Gastroesophageal sphincter (tissue), 4 donors: ENCODE results near the gene TRIM17. TPM values are rescaled to one million over a fixed set of nuclear protein-coding genes. Genes with fewer than 3 reads are reported as not detected.

Source experiments
- ATAC-seq: fragments of 150-250 bp; one replicate; pipeline ENCODE4 v1.9.1; 2016; ENCODE audit warnings: mild to moderate bottlenecking, moderate library complexity
- H3K27ac ChIP-seq, 4 donors: fragments of 200-600 bp; sonication (generic) in 3 of 4; 1 replicate in 3 of 4; 2 replicates in 1 of 4; pipeline ENCODE4 v1.5.1; 2016 to 2019
- H3K27me3 ChIP-seq: fragments of 200-600 bp; sonication (generic); one replicate; pipeline ENCODE4 v1.5.1; 2019
- H3K36me3 ChIP-seq, 2 donors: fragments of 200-600 bp; sonication (generic); one replicate each; pipeline ENCODE4 v1.5.1; 2019; ENCODE audit warnings: control low read depth in 1 of 2
- H3K4me1 ChIP-seq, 3 donors: fragments of 200-600 bp; sonication (generic); 1 replicate in 2 of 3; 2 replicates in 1 of 3; pipeline ENCODE4 v1.5.1; 2016 to 2019; ENCODE audit warnings: control low read depth in 2 of 3
- H3K4me3 ChIP-seq, 2 donors: fragments of 200-600 bp; sonication (generic); one replicate each; pipeline ENCODE4 v1.5.1; 2019; ENCODE audit warnings: mild to moderate bottlenecking in 1 of 2, moderate library complexity in 1 of 2
- H3K9me3 ChIP-seq, 3 donors: fragments of 200-600 bp; sonication (generic); one replicate each; pipeline ENCODE4 v1.5.1; 2017 to 2019; ENCODE audit warnings: control low read depth in 2 of 3
- EP300 ChIP-seq: sonication (generic); formaldehyde crosslinking; IDR thresholded peaks from one replicate; pipeline ENCODE4 v1.6.1; 2017; ENCODE audit warnings: antibody characterized with exemption, mild to moderate bottlenecking
- POLR2A ChIP-seq, 2 donors: fragments of 450-650 bp; IDR thresholded peaks; one replicate each; pipeline ENCODE4 v1.6.1; 2017; ENCODE audit warnings: antibody characterized with exemption in 2 of 2, mild to moderate bottlenecking in 2 of 2, moderate library complexity in 1 of 2
- POLR2AphosphoS5 ChIP-seq: sonication (generic); formaldehyde crosslinking; IDR thresholded peaks from one replicate; pipeline ENCODE4 v1.6.1; 2017; ENCODE audit warnings: antibody characterized with exemption
- WGBS, 2 donors: methylation state at CpG; one replicate each; pipeline ENCODE4 v1.1.5; 2018; ENCODE audit warnings: low coverage in 1 of 2; 5-methylcytosine and 5-hydroxymethylcytosine counted together
- total RNA-seq, 4 donors: library from RNA; depleted of rRNA; stranded (reverse); fragments of >200 nt; gene quantifications; one replicate each; pipeline ENCODE4 v1.1.0, GENCODE V29; 2016
- TF ChIP-seq, protein P1 (sequence below), 4 experiments: fragments of 200-600 bp in 2 of 4; fragments of 450-650 bp in 2 of 4; sonication (generic) in 1 of 4; IDR thresholded peaks; one replicate each; pipeline ENCODE4 v1.5.1; 2017 to 2019; ENCODE audit warnings: antibody characterized with exemption in 4 of 4, mild to moderate bottlenecking in 2 of 4, moderate library complexity in 2 of 4

TRIM17 gene
- total RNA-seq, 4 donors from 2014 or later, result not detected

DNA sequence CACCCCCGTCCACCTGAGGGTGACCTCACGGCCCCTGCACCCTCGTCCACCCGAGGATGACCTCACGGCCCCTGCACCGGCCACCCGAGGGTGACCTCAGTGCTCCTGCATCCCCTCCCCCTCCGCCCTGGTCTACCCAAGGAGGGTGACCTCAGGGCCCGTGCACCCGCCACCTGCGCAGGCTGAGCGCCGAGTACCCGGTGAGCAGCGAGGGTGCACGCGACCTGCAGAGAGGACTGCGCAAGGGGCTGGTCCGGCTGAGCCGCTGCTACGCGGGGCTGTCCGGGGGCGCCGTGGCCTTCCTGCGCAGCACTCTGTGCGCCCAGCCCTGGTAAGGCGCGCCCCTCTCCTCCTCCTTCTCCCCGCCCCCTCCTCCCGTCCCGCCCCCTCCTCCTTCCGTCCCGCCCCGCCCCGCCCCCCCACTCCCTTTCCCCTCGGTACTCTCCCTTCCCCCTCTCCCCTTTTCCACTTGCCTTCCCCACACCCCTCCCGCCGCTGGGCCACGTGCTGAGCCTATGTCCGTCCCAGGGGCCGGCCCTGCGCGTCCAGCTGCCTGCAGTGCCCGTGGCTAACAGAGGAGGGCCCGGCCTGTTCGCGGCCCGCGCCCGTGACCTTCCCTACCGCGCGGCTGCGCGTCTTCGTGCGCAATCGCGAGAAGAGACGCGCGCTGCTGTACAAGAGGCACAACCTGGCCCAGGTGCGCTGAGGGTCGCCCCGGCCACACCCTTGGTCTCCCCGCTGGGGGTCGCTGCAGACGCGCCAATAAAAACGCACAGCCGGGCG lies 38.4 kb downstream of the TRIM17 start:
- Histone ChIP-seq H3K27ac (peak overlapping the region in 3 of 4 donors; percentile 46 to 85 (median 68)), H3K9me3 (no peaks in the 10 kb centered on the region), H3K36me3 (no peaks in the 10 kb centered on the region), H3K27me3 (peaks cover 5% of the 10 kb centered on the region), H3K4me3 (peak overlapping the region; percentile 42 to 58), H3K4me1 (peaks cover 0 to 45% (median 7%) of the 10 kb centered on the region in 3 donors)
- peak; percentile 24 for TF ChIP-seq POLR2AphosphoS5
- no peak for TF ChIP-seq POLR2A (IDR thresholded peaks at IDR 0.05)
- TF ChIP-seq, protein P1, sequence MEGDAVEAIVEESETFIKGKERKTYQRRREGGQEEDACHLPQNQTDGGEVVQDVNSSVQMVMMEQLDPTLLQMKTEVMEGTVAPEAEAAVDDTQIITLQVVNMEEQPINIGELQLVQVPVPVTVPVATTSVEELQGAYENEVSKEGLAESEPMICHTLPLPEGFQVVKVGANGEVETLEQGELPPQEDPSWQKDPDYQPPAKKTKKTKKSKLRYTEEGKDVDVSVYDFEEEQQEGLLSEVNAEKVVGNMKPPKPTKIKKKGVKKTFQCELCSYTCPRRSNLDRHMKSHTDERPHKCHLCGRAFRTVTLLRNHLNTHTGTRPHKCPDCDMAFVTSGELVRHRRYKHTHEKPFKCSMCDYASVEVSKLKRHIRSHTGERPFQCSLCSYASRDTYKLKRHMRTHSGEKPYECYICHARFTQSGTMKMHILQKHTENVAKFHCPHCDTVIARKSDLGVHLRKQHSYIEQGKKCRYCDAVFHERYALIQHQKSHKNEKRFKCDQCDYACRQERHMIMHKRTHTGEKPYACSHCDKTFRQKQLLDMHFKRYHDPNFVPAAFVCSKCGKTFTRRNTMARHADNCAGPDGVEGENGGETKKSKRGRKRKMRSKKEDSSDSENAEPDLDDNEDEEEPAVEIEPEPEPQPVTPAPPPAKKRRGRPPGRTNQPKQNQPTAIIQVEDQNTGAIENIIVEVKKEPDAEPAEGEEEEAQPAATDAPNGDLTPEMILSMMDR (IDR thresholded peaks at IDR 0.05), result peak in 3 of 4 experiments; percentile 55 to 65 (median 56)
- no peak for TF ChIP-seq EP300
- peak; percentile 42 for ATAC-seq
- WGBS, 2 donors, result 0% methylated on average over 1 of the region's 73 CpGs

DNA sequence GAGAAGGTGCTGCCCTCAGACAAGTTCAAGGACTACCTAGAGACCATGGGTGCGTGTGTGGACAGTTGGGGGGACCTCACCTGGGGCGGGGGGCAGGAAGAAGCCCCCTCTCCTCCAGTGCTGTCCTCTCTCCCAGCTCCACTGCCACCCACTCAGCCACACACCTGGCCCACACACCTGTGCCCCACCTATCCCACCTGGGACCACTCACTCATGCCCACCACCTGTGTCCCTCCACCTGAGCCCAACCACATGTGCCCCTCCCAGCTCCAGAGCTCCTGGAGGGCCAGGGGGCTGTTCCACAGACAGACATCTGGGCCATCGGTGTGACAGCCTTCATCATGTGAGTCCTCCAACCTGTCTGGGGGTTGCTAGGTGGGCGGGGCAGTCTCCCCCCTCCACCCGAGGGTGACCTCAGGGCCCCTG lies 39.0 kb downstream of the TRIM17 start:
- Histone ChIP-seq H3K36me3 (no peaks in the 10 kb centered on the region), H3K27ac (peak overlapping the region in 3 of 4 donors; percentile 46 to 85 (median 68)), H3K9me3 (no peaks in the 10 kb centered on the region), H3K4me1 (peaks cover 0 to 45% (median 7%) of the 10 kb centered on the region in 3 donors), H3K4me3 (peak overlapping the region in 1 of 2 donors; percentile 58), H3K27me3 (peaks cover 5% of the 10 kb centered on the region)
- WGBS, 2 donors, result 100% methylated on average over 2 of the region's 5 CpGs; no CpG with 5 or more reads in 1 of the 2 donors
- TF ChIP-seq POLR2A (IDR thresholded peaks at IDR 0.05) (no peak), POLR2AphosphoS5 (no peak)
- TF ChIP-seq, protein P1 (IDR thresholded peaks at IDR 0.05), result no peak
- ATAC-seq, result no peak

DNA sequence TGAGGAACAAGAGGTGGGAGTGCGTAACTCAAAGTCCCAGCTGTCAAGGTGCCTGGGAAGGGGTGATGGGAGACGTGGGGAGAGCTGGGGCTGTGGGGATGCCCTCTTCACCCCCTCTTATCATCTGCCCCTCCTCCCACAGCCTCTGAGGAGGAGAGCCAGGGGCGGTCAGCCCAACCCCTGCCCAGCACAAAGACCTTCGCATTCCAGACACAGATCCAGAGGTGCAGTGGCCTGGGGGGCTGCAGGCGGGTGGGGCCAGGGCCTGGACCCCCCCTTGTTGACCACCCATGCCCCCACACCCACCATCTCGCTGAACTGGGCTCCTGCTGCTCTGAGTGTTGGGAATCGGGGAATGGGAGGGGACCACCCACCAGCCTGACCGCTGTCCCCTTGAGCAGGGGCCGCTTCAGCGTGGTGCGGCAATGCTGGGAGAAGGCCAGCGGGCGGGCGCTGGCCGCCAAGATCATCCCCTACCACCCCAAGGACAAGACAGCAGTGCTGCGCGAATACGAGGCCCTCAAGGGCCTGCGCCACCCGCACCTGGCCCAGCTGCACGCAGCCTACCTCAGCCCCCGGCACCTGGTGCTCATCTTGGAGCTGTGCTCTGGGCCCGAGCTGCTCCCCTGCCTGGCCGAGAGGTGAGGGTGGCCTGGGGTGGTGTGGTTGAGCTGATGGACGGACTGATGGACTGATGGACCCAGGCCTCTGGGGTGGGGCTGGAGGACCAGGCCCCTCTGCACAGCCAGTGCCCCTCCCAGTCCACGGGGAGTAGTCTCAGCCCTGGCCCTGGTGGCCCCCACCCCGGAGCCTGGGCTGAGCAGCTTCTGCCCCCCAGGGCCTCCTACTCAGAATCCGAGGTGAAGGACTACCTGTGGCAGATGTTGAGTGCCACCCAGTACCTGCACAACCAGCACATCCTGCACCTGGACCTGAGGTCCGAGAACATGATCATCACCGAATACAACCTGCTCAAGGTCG lies 39.7 kb downstream of the TRIM17 start:
- WGBS, 2 donors, result 80% methylated on average over 1 of the region's 31 CpGs; no CpG with 5 or more reads in 1 of the 2 donors
- no peak for ATAC-seq

DNA sequence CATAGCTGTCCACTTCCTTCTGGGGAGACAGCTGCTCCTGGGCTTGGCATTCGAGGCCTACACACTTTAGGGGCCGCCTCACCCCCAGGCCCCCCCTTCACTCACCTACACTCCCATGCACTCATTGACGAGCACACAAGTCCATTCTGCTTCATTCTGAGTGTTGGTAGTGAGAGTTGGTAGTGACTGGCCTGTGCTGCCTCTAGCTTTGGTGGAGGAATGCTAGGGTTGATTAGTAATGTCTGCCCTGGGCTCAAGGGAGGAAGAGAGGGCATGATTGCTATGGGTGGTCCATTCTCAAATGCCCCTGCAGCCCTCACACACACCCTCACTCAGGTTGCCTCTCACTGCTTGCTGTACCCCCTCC lies 40.4 kb downstream of the TRIM17 start:
- Histone ChIP-seq H3K27ac (peak overlapping the region in 3 of 4 donors; percentile 69 to 85 (median 78)), H3K36me3 (no peaks in the 10 kb centered on the region), H3K9me3 (no peaks in the 10 kb centered on the region), H3K27me3 (peaks cover 7% of the 10 kb centered on the region), H3K4me3 (no peak overlapping the region), H3K4me1 (peaks cover 0 to 45% (median 7%) of the 10 kb centered on the region in 3 donors)
- no CpG with 5 or more reads among the region's 3 CpGs for WGBS, 2 donors
- no peak for ATAC-seq
- TF ChIP-seq EP300 (no peak), POLR2AphosphoS5 (no peak)

More for the DNA sequence above, 39.7 kb downstream of the TRIM17 start:
- Histone ChIP-seq H3K4me1 (peaks cover 0 to 45% (median 7%) of the 10 kb centered on the region in 3 donors), H3K4me3 (no peak overlapping the region), H3K27ac (peak overlapping the region in 1 of 4 donors; percentile 85), H3K9me3 (no peaks in the 10 kb centered on the region), H3K27me3 (peaks cover 5% of the 10 kb centered on the region), H3K36me3 (no peaks in the 10 kb centered on the region)
- TF ChIP-seq, protein P1 (IDR thresholded peaks at IDR 0.05), result no peak
- TF ChIP-seq POLR2AphosphoS5 (no peak), EP300 (no peak), POLR2A (IDR thresholded peaks at IDR 0.05) (no peak)
